Limb (tissue), 2 donors: ENCODE measurements around the gene DHDH.

Experiments used
- DNase-seq, 2 donors: peaks; one replicate each; pipeline ENCODE4 v3.0.0-alpha.2; 2016; ENCODE audit errors: extremely low spot score in 2 of 2

DHDH gene

GRCh38 chr19:48966541-48967345 lies 33.2 kb downstream of the DHDH start:
- no peak for DNase-seq

GRCh38 chr19:48967346-48968178 lies 34.1 kb downstream of the DHDH start:
- no peak for DNase-seq

GRCh38 chr19:48968179-48968661 lies 34.7 kb downstream of the DHDH start:
- no peak for DNase-seq

- DNase-seq = no peak
These were observed 35.3 kb downstream of the DHDH start for GRCh38 chr19:48968813-48969218.

DNA sequence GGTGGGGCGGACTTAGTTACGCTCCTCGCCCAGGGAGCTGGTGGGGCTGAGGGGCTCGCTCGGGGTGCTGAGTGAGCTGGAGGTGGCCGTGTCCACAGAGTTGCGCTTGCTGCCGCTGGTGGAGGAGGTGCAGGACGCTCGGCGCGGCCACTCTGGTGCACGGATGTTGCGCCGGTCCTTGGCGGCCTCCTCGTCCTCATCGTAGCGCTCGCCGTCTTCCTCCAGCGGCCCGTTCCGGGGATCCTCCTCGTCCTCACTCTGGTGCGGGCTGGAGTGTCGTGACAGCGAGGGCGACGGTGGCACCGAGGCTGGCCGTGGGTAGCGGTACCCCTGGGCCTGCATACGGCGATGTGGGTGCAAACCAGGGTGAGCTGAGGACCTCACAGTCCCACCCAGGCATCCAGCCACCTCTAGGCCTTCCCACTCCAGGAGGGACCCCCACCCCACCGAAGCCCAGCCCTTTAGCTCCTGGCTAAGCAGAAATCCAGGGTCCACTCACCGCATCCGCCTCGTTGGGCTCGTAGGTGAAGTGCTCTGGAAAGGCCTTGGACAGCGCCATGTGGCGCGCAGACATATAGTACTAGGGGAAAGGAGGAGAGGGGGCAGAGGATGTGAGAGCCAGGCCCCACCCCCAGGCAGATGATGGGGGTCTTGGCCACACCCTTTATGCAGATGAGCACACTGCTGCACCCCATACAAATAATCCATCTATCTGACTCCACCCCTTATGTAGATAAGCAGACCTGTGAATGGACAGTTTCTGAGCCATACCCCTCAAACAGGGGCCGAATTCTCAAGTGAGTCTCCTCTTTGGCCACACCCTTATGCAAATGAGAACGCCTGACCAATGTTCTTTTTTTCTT lies 36.0 kb downstream of the DHDH start:
- DNase-seq = no peak

DNA sequence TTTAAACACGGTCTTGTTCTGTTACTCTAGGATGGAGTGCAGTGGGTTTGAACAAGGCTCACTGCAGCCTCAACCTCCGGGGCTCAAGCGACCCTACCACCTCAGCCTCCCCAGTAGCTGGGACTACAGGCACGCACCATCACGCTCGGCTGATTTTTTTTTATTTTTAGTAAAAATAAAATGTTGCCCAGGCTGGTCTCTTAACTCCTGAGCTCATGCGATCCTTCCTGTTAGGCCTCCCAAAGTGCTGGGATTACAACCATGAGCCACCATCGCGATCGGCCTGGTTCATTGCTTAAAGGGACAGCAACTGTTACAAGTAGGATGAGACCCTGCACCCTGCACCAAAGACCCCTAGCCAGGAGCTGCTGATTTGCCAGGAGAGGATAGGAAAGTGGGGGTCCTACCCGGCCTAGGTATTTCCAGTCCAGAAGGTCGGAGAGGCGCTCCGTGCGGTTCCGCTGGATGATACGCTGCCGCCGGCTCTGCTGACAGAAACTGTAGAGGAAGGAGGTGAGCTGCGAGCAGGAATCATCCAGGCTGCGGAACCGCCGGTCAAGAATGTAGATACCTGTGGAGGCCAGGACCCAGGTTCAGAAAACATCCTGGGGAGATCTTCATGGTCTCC lies 36.8 kb downstream of the DHDH start:
- DNase-seq = no peak

- DNase-seq = peak; percentile 78 to 87
These were observed 37.5 kb downstream of the DHDH start for GRCh38 chr19:48970923-48971395.

- DNase-seq = peak in 1 of 2 donors; percentile 61
These were observed 42.7 kb downstream of the DHDH start for GRCh38 chr19:48975947-48976847.

DNA sequence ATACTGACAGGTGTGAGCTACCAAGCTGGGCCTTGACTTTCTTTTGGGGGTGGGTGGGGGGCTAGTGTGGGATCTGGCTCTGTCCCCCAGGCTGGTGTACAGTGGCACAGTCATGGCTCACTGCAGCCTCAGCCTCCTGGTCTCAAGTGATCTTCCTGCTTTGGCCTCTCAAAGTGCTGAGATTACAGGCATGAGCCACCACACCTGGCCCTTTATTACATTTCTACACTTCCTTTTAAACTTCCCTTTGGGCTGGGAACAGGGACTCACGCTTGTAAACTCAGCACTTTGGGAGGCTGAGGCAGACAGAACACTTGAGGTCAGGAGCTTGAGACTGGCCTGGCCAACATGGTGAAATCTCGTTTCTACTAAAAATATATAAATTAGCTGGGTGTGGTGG lies 43.6 kb downstream of the DHDH start:
- no peak for DNase-seq

DNA sequence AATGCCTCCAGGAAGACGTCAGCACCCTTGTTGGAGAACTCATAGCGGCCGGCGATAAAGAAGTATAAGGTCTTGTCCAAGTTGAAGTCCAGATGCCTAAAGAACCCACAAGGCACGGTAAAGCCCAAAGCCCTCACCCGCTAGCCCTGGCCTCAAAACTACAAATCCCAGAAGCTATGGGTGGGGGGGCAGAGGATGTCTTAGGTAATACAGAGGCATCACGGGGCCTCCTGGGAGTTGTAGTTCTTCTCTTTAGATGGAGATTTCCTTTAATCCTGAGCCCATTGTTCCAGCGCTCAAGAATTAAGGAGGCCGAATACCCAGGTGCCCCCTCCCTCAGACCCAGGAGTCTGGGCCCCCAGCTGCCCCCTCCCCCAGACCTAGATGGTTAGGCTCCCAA lies 48.8 kb downstream of the DHDH start:
- no peak for DNase-seq

- no peak for DNase-seq
These were observed 52.2 kb downstream of the DHDH start for GRCh38 chr19:48985711-48986110.

DNA sequence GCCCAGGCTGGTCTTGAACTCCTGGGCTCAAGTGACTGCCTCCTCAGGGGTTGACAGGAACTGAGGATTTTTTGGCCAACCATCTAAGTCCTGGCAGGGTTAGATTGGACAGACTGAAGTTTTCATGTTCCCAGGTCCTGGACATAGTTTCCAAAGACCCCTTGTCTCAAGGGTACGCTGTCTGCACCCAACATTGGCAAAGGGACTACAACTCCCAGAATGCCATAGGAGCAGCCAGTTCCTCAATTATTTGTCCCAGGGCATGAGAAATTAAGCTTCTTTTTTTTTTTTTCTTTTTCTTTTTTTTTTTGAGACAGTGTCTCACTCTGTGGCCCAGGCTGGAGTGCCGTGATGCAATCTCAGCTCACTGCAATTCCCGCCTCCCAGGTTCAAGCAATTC lies 52.7 kb downstream of the DHDH start:
- DNase-seq = no peak

GRCh38 chr19:48987323-48987722 lies 53.8 kb downstream of the DHDH start:
- DNase-seq = no peak

GRCh38 chr19:48988286-48988685 lies 54.8 kb downstream of the DHDH start:
- DNase-seq = no peak

GRCh38 chr19:48988860-48989259 lies 55.4 kb downstream of the DHDH start:
- no peak for DNase-seq

- DNase-seq = no peak
These were observed 56.3 kb downstream of the DHDH start for GRCh38 chr19:48989701-48990291.

DNA sequence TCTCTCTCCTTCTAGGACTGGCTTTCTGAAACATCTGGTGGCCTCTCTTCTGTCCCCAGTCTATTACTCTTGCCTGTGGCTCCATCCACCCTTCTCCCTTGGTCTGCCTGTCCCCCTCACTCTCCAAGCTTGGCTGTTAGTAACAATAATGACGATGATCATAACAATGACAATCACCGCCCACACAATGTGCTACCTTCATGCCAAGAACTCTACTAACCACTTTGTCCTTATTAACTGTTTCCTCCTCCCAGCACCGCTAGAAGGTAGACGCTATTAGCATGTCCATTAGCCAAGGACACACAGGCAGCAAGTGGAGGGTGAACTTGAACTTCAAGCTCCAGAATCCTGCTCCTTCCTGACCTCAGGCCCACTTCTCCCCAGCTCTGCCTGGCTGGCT lies 56.9 kb downstream of the DHDH start:
- no peak for DNase-seq

DNA sequence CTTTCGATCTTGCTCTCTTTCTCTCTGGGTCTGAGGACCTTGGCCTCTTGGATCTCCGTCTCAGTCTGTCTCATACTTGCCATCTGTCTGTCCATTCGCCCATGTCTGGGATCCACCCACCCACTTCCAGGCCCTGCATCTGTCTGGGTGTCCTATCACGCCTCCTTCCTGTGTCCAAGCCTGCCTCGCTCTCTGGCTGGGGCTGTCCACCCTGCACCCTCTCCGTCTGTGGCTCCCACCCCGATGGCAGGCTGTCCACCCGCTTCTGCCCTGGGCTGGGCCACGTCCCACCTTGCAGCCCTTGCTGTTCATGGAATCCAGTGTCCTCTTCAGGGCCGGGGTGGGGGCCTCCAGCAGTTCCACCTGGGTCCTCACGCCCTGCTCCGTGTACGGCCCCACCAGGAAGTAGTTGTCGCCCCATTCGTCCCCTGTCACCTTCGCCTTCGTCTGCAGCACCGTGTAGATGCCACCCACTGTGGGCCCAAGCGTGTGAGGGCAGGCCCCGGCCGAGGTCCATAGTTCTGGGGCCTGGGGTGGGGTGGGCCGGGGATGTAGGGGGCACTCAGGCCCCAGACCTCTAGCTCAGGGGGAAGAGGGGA lies 57.6 kb downstream of the DHDH start:
- no peak for DNase-seq
